Left ventricle myocardium inferior (tissue), 1 donor: ENCODE measurements around the gene TUBGCP6. TPM values are rescaled to one million over a fixed set of nuclear protein-coding genes. Genes with fewer than 3 reads are reported as not detected.

Experiments
- DNase-seq: peaks from one replicate; pipeline ENCODE4 v3.0.0-alpha.2; 2020
- H3K27ac ChIP-seq: fragments of 200-600 bp; replicated peaks from 2 replicates; pipeline ENCODE4 v1.8.0; 2021
- H3K27me3 ChIP-seq: fragments of 200-600 bp; 2 replicates; pipeline ENCODE4 v1.8.0; 2021; ENCODE audit warnings: low read depth
- H3K36me3 ChIP-seq: fragments of 200-600 bp; 2 replicates; pipeline ENCODE4 v1.8.0; 2021
- H3K4me1 ChIP-seq: fragments of 200-600 bp; 2 replicates; pipeline ENCODE4 v1.8.0; 2021
- H3K4me3 ChIP-seq: fragments of 200-600 bp; 2 replicates; pipeline ENCODE4 v1.8.0; 2021; ENCODE audit warnings: mild to moderate bottlenecking, moderate library complexity
- H3K9me3 ChIP-seq: fragments of 200-600 bp; replicated peaks from 2 replicates; pipeline ENCODE4 v1.8.0; 2021
- intact Hi-C: fragments of 100-400 bp; cut with micrococcal nuclease; formaldehyde crosslinking; loops from one replicate; pipeline ENCODE4 v1.11.0; 2022
- total RNA-seq: library from RNA; stranded (reverse); fragmentation: NEBNext Ultra II Directional; extraction: Animal tissue kit (Norgen Biotek cat#: 25700); gene quantifications from one replicate; pipeline ENCODE4 v1.2.1, GENCODE V29; 2021
- TF ChIP-seq, protein P1 (sequence below): fragments of 200-600 bp; IDR thresholded peaks from 2 replicates; pipeline ENCODE4 v1.8.0; 2021; ENCODE audit warnings: antibody characterized with exemption, mild to moderate bottlenecking, borderline replicate concordance
- donor health status: DM: no; HTN: yes; CAD: no; lungs with severe emphysema.

Gene TUBGCP6
- total RNA-seq, 1 donor from 2014 or later: 18.3 TPM

DNA sequence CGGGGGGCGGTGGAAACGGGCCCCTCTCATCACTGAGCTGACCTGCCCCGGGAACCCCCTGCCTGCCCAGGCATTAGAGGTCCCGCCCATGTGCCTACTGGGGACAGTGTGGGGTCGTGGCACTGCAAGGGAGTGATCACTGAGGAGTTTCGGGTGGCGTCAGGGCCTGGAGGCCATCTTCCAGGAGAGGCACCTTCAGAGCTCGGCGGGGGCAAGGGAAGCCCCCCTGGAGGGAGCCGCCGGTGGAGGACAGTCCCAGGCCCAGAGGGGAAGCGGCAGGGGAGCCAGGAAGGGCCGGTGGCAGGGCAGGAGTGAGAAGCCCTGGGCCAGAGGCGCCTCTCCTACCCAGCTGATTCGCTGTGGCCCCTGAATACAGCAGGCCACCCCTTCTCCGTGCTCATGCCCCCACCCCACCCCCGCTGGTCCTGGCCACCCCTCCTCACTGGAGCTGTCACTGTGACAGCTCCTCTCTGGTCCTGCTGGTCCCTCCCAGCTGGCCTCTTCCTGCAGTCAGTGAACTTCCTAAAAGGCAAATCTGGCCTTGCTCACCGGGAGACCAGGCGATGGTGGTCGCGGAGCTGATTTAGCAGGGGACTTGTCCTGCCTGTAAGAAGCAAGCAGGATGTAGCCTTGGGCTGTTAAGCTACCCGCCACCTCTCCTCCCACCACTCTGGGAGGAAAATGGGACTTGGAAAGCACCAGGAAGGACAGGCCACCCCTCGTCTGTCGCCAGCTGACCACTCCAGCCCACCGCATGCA is 27.4 kb upstream of the TUBGCP6 start:
- Histone ChIP-seq H3K4me3 (peak overlapping the region; percentile 67), H3K27me3 (peaks cover 11% of the 10 kb centered on the region), H3K27ac (peak overlapping the region; percentile 87), H3K36me3 (peaks cover 23% of the 10 kb centered on the region), H3K9me3 (no peaks in the 10 kb centered on the region), H3K4me1 (peaks cover 62% of the 10 kb centered on the region)
- no peak for DNase-seq
- intact Hi-C loops: loop anchor here (5.0 kb wide), 1 partner anchor 55 kb away; the partner anchor contains the start of gene DENND6B
- TF ChIP-seq, protein P1, sequence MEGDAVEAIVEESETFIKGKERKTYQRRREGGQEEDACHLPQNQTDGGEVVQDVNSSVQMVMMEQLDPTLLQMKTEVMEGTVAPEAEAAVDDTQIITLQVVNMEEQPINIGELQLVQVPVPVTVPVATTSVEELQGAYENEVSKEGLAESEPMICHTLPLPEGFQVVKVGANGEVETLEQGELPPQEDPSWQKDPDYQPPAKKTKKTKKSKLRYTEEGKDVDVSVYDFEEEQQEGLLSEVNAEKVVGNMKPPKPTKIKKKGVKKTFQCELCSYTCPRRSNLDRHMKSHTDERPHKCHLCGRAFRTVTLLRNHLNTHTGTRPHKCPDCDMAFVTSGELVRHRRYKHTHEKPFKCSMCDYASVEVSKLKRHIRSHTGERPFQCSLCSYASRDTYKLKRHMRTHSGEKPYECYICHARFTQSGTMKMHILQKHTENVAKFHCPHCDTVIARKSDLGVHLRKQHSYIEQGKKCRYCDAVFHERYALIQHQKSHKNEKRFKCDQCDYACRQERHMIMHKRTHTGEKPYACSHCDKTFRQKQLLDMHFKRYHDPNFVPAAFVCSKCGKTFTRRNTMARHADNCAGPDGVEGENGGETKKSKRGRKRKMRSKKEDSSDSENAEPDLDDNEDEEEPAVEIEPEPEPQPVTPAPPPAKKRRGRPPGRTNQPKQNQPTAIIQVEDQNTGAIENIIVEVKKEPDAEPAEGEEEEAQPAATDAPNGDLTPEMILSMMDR: no peak

DNA sequence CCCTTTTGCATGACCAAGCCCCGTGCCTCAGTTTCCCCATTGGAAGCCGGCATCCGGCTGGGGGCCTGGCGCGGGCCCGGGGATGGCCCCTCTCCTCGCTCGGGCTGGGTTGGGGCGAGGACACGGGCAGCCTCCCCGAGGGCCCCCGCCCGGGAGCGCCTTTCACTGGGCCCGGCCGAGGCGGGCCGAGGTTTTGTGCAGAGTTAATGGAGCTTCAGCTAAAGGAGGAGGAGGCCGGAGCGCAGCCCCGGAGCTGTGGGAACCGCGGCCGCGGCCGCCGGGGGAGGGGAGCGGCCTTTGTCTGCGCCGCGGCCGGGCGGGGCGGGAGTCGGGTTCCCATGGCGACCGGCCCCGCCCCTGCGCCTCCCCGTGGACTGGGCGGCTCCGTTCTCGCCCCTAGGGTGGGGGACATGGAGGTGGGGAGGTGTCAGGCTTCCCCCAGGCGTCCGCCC is 26.7 kb upstream of the TUBGCP6 start:
- intact Hi-C loops: loop anchor here (5.0 kb wide), 1 partner anchor 56 kb away; the partner anchor contains the start of gene DENND6B
- Histone ChIP-seq H3K27ac (peak overlapping the region; percentile 87), H3K4me1 (peaks cover 69% of the 10 kb centered on the region), H3K36me3 (peaks cover 16% of the 10 kb centered on the region), H3K9me3 (no peaks in the 10 kb centered on the region), H3K27me3 (peaks cover 11% of the 10 kb centered on the region), H3K4me3 (peak overlapping the region; percentile 67)
- peak; percentile 71 for DNase-seq
- TF ChIP-seq, protein P1: peak; percentile 22

DNA sequence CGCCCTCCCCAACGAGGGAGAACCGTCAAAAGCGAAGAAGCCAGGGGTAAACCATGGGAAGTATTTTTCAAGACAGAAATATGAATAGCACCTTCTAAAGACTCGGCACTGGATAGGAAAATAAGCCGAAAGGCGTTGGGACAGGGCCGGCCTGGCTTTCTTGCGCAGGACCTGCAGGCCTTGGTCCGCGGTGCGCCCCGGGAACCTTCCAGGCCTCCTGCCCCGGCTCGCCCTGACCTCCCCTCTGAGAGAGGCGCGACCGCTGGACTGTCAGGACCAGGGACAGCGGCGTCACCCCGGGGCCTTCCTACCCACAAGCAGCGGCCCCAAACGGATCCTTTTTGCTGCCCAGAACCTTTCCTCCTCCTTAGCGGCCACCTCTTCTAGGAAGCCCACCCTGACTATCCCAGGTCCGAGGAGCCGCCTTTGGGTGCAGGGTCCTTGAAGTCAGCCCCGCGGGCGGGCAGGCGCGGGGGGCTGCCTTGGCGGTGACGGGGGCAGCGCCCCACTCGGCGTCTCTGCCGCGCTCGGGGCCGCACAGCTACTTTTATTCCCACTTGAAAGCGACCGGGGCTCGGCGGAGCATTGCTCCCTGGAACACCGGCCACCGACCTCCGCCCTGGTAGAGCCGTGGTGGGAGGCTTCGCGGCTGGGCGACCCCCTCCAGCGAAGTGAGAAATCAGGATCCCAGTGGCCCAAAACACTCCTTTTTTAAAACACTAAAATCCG is 26.0 kb upstream of the TUBGCP6 start:
- Histone ChIP-seq H3K9me3 (no peaks in the 10 kb centered on the region), H3K27me3 (peaks cover 11% of the 10 kb centered on the region), H3K4me3 (peak overlapping the region; percentile 67), H3K4me1 (peaks cover 71% of the 10 kb centered on the region), H3K27ac (peak overlapping the region; percentile 87), H3K36me3 (peaks cover 10% of the 10 kb centered on the region)
- intact Hi-C loops: loop anchor here (5.0 kb wide), 1 partner anchor 56 kb away; the partner anchor contains the start of gene DENND6B
- DNase-seq: peak; percentile 73
- TF ChIP-seq, protein P1: no peak

DNA sequence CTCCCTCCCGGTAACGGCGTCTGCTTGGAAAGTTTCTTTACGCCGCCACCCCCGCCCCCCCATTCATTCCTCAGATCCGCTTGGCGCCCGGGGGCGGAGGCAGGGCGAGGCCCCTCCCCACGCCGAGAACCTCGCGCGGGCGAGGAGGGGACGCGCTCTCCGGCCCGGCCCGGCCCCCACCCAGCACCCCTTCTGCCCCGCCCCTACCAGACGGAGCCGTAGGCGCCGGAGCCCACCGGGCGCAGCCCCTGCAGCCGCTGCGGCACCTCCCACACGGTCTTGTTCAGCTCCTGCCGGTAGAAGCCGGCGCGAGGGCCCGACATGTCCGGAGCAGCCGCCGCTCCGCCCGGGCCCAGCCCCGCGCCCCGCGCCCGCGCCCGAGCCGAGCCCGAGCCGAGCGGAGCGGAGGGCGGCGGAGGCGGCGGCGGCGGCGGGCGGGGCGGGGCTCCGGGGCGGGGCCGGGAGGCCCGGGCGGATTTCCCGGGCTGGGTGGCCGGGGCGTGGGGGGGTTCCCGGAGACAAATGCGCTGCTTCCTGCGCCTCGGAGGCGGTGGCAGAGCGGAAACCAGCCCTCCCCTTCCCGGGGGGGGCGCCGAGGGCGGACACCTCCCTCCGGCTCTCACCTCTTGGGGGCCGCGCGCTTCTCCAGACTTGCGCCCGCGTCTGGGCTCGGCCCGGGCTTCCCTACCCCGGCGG is 25.3 kb upstream of the TUBGCP6 start, which contains the start of gene MAPK11:
Gene MAPK11 (minus strand): TSS at position 411 of the 696 bp plus-strand sequence. CDS start 88 bp downstream, at position 323.
- intact Hi-C loops: loop anchor here (5.0 kb wide), 1 partner anchor 57 kb away; the partner anchor contains the start of gene DENND6B
- H3K4me3 ChIP-seq: peak within 1 kb of the TSS; percentile 67
- TF ChIP-seq, protein P1: no peak
- H3K27ac ChIP-seq: peak within 1 kb of the TSS; percentile 87
- H3K36me3 ChIP-seq: peaks cover 3% of the 10 kb centered on the region
- H3K27me3 ChIP-seq: peaks cover 11% of the 10 kb centered on the region
- no peaks in the 10 kb centered on the region for H3K9me3 ChIP-seq
- DNase-seq: peak; percentile 70
- H3K4me1 ChIP-seq: peaks cover 69% of the 10 kb centered on the region

DNA sequence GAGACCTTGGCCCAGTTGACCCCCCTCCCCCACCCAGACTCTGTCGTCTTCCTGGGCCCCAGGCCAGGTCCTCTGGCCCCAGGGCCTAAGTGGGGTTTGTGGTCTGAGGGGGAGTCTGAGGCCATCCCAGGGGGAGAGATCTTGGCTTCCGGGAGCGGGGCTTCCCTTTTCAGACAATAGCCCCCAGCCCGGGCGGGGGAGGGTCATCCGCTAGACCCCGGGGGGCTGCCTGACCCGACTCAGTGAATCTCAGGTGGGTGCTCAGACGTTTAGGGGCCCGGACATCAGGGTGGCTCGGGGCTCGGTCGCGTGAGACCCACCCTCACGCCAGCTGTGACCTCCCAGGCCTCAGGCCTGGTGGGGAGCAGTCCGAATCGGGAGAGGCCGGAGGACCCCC is 24.7 kb upstream of the TUBGCP6 start:
- no peak for DNase-seq
- Histone ChIP-seq H3K27me3 (peaks cover 11% of the 10 kb centered on the region), H3K36me3 (no peaks in the 10 kb centered on the region), H3K4me1 (peaks cover 65% of the 10 kb centered on the region), H3K4me3 (peak overlapping the region; percentile 67), H3K9me3 (no peaks in the 10 kb centered on the region), H3K27ac (peak overlapping the region; percentile 87)
- TF ChIP-seq, protein P1: no peak
- intact Hi-C loops: no loop called here
